Naive B cell (primary cell): ENCODE data around the gene TTC13. TPM values are rescaled to one million over a fixed set of nuclear protein-coding genes. Genes with fewer than 3 reads are reported as not detected.
A peak's percentile ranks its signal among the peaks of the same experiment; 100 is the strongest.

ENCODE experiments used
- ATAC-seq, 2 donors: fragments of 150-1000 bp; cut with Tn5 transposase; 2 replicates each; pipeline ENCODE4 v1.10.0; 2021; ENCODE audit warnings: low read depth in 2 of 2, mild to moderate bottlenecking in 2 of 2, moderate library complexity in 2 of 2
- DNase-seq: peaks from one replicate; pipeline ENCODE4 v3.0.0; 2022
- H3K27ac Mint-ChIP-seq, 6 donors: one replicate each; pipeline ENCODE4 v1.8.0; 2020 to 2022; ENCODE audit warnings: mild to moderate bottlenecking in 6 of 6, mixed read lengths in 6 of 6, moderate library complexity in 5 of 6, inconsistent platforms in 2 of 6
- H3K27me3 Mint-ChIP-seq, 3 donors: one replicate each; pipeline ENCODE4 v1.8.0; 2021 to 2022; ENCODE audit warnings: mixed read lengths in 3 of 3, mild to moderate bottlenecking in 1 of 3
- H3K36me3 Mint-ChIP-seq, 2 donors: one replicate each; pipeline ENCODE4 v1.8.0; 2020 to 2022; ENCODE audit warnings: mixed read lengths in 2 of 2, inconsistent platforms in 1 of 2, mild to moderate bottlenecking in 1 of 2
- H3K4me1 Mint-ChIP-seq, 3 donors: one replicate each; pipeline ENCODE4 v1.8.0; 2020 to 2022; ENCODE audit warnings: mixed read lengths in 3 of 3, inconsistent platforms in 1 of 3, mild to moderate bottlenecking in 1 of 3, moderate library complexity in 1 of 3
- H3K4me3 Mint-ChIP-seq, 8 donors: one replicate each; pipeline ENCODE4 v1.8.0; 2020 to 2022; ENCODE audit warnings: mild to moderate bottlenecking in 8 of 8, mixed read lengths in 8 of 8, moderate library complexity in 8 of 8, inconsistent platforms in 2 of 8
- H3K9me3 Mint-ChIP-seq, 7 donors: one replicate each; pipeline ENCODE4 v1.8.0; 2020 to 2022; ENCODE audit warnings: mixed read lengths in 7 of 7, mild to moderate bottlenecking in 5 of 7, inconsistent platforms in 2 of 7, moderate library complexity in 1 of 7
- polyA plus RNA-seq, 6 donors: library from polyadenylated mRNA; unstranded; fragments of 300-500 nt; fragmentation: Illumina TruSeq; gene quantifications; one replicate each; pipeline ENCODE4 v1.2.3, GENCODE V29; 2021; ENCODE audit warnings: low read depth in 6 of 6

TTC13 gene
- polyA plus RNA-seq, 6 donors from 2014 or later, result 3.4 to 14.6 (median 9.9) TPM

- H3K27me3 Mint-ChIP-seq, result no peaks in the 10 kb centered on the region
- DNase-seq (no peak), ATAC-seq (no peak)
- H3K4me1 Mint-ChIP-seq, result peaks cover 0 to 6% (median 3%) of the 10 kb centered on the region in 3 donors
- no peaks in the 10 kb centered on the region for H3K9me3 Mint-ChIP-seq
- no peaks in the 10 kb centered on the region for H3K36me3 Mint-ChIP-seq
- H3K27ac Mint-ChIP-seq, result no peak overlapping the region
- no peak overlapping the region for H3K4me3 Mint-ChIP-seq
Observed at GRCh38 chr1:230858918-230859729, 119.5 kb downstream of the TTC13 start.

- no peaks in the 10 kb centered on the region for H3K36me3 Mint-ChIP-seq
- H3K27ac Mint-ChIP-seq, result no peak overlapping the region
- no peaks in the 10 kb centered on the region for H3K27me3 Mint-ChIP-seq
- H3K4me3 Mint-ChIP-seq, result no peak overlapping the region
- H3K9me3 Mint-ChIP-seq, result no peaks in the 10 kb centered on the region
- no peak for DNase-seq
- no peak for ATAC-seq
- H3K4me1 Mint-ChIP-seq, result peaks cover 0 to 4% (median under 1%) of the 10 kb centered on the region in 3 donors
Observed at GRCh38 chr1:230858236-230858820, 120.3 kb downstream of the TTC13 start.

DNA sequence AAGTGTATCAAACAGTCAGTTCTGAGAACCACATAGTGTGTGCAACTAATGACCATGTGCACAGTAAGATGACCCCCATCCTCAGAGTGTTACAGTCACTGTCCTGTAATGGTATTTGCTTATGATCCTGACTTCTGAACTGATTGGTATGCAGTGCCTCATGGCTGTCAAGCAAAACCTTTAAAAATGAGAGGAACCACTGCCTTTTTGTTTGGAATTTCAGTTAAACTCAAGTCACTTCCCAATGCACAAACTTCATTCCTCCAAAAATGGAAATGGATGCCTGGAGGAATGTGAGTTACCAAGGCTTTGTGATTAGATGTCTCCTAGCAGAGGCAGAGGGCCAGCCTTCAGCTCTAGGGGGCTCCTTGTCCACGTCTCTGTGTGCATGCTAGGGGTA, 120.8 kb downstream of the TTC13 start:
- no peak overlapping the region for H3K4me3 Mint-ChIP-seq
- no peak overlapping the region for H3K27ac Mint-ChIP-seq
- no peaks in the 10 kb centered on the region for H3K9me3 Mint-ChIP-seq
- no peak for DNase-seq
- no peaks in the 10 kb centered on the region for H3K36me3 Mint-ChIP-seq
- H3K27me3 Mint-ChIP-seq, result no peaks in the 10 kb centered on the region
- no peaks in the 10 kb centered on the region for H3K4me1 Mint-ChIP-seq
- ATAC-seq, result no peak

DNA sequence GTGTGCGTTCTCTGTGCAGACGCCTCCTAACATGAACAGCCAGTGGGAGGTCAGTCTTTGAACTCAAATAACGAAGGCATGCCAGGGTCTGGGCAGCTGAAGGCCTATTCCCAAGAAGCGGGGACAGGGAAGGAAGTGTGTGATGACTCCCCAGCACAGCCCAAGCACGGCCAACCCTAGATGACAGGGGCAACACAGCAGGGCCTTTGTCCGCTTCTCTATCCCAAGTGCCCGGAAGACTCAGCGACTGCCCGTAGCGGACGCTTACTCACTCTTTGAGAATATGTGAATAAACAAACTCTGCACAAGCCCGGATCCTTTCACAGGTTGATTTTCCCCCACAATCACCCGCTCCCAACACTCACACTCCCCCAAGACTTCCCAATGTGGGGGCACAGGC, 121.6 kb downstream of the TTC13 start:
- Mint-ChIP-seq H3K36me3 (no peaks in the 10 kb centered on the region), H3K9me3 (no peaks in the 10 kb centered on the region), H3K4me1 (no peaks in the 10 kb centered on the region), H3K27me3 (no peaks in the 10 kb centered on the region), H3K27ac (peak overlapping the region in 1 of 6 donors; percentile 62), H3K4me3 (no peak overlapping the region)
- ATAC-seq (no peak), DNase-seq (no peak)

Other genes with a start within 250 kb of the TTC13 start
- not detected for gene CAPN9, start 231.5 kb downstream of the TTC13 start, polyA plus RNA-seq
- gene C1orf198, start 110.3 kb downstream of the TTC13 start, polyA plus RNA-seq, result 1 to 10 TPM; 2.9 to 5.5 (median 3.9) TPM
- 10 to 100 TPM; 33.6 to 46.4 (median 38.8) TPM for gene ARV1, start 233 bp upstream of the TTC13 start, polyA plus RNA-seq
- gene FAM89A, start 61.4 kb upstream of the TTC13 start, polyA plus RNA-seq, result 10 to 100 TPM in 1 of 6 donors, 1 to 10 TPM in 5; 3.6 to 11.9 (median 7.9) TPM
- gene TRIM67, start 183.2 kb upstream of the TTC13 start, polyA plus RNA-seq, result not detected